NCI-H2029 (cell line): ENCODE results near the gene B4GALT1.

Source experiments
- DNase-seq: peaks from one replicate; lab custom pipeline; 2025; lab: John Stamatoyannopoulos, UW

Gene B4GALT1

GRCh38 chr9:33167084-33167971 lies at the start of gene B4GALT1:
TSS of gene B4GALT1 (minus strand) at chr9:33167336. CDS start at chr9:33167169, 167 bp downstream.
- peak; percentile 82 for DNase-seq

- DNase-seq, result no peak
Observed at GRCh38 chr9:33211695-33212393, 44.7 kb upstream of the B4GALT1 start.

GRCh38 chr9:33210006-33210715 lies 43.0 kb upstream of the B4GALT1 start:
- DNase-seq, result no peak

GRCh38 chr9:33209394-33209793 lies 42.3 kb upstream of the B4GALT1 start:
- no peak for DNase-seq

- DNase-seq, result no peak
Observed at GRCh38 chr9:33202552-33203201, 35.5 kb upstream of the B4GALT1 start.

- no peak for DNase-seq
Observed at GRCh38 chr9:33202018-33202417, 34.9 kb upstream of the B4GALT1 start.

GRCh38 chr9:33198165-33198564 lies 31.0 kb upstream of the B4GALT1 start:
- DNase-seq, result no peak

- DNase-seq, result no peak
Observed at GRCh38 chr9:33197279-33198152, 30.4 kb upstream of the B4GALT1 start.

GRCh38 chr9:33196736-33197135 lies 29.6 kb upstream of the B4GALT1 start:
- no peak for DNase-seq

GRCh38 chr9:33193818-33194217 lies 26.7 kb upstream of the B4GALT1 start:
- no peak for DNase-seq

GRCh38 chr9:33192493-33193255 lies 25.5 kb upstream of the B4GALT1 start:
- DNase-seq, result no peak

- DNase-seq, result no peak
Observed at GRCh38 chr9:33190021-33190705, 23.0 kb upstream of the B4GALT1 start.

- DNase-seq, result no peak
Observed at GRCh38 chr9:33189331-33189791, 22.2 kb upstream of the B4GALT1 start.

GRCh38 chr9:33188711-33189110 lies 21.6 kb upstream of the B4GALT1 start:
- no peak for DNase-seq

- peak; percentile 86 for DNase-seq
Observed at GRCh38 chr9:33187519-33188218, 20.5 kb upstream of the B4GALT1 start.

- DNase-seq, result no peak
Observed at GRCh38 chr9:33186457-33187168, 19.5 kb upstream of the B4GALT1 start.

GRCh38 chr9:33185858-33186257 lies 18.7 kb upstream of the B4GALT1 start:
- DNase-seq, result no peak

GRCh38 chr9:33185406-33185805 lies 18.3 kb upstream of the B4GALT1 start:
- DNase-seq, result no peak
